ENCODE measurements around the gene P4HB. TPM values are rescaled to one million over a fixed set of nuclear protein-coding genes. Genes with fewer than 3 reads are reported as not detected.
A peak's percentile ranks its signal among the peaks of the same experiment; 100 is the strongest.

Gene P4HB
- total RNA-seq, 2 experiments from 2014 or later: 319 to 347 TPM

GRCh38 chr17:81888105-81888987 is 28.0 kb upstream of the P4HB start:
- no peaks in the 10 kb centered on the region for H3K9me3 Mint-ChIP-seq
- H3K27me3 Mint-ChIP-seq: no peaks in the 10 kb centered on the region
- DNase-seq (no peak), ATAC-seq (ENCODE audit: low read depth) (no peak)
- peak overlapping the region; percentile 54 for H3K4me3 Mint-ChIP-seq
- H3K27ac Mint-ChIP-seq: peak overlapping the region; percentile 83
- H3K36me3 Mint-ChIP-seq: peaks cover 39% of the 10 kb centered on the region
- peaks cover 11% of the 10 kb centered on the region for H3K4me1 Mint-ChIP-seq
- POLR2A ChIA-PET: interaction anchor here (0.6 kb wide), 1 partner anchor 11 kb away, joined by 5 read pairs; no protein-coding TSS in a partner anchor

- peak overlapping the region; percentile 48 for H3K27ac Mint-ChIP-seq
- no peaks in the 10 kb centered on the region for H3K27me3 Mint-ChIP-seq
- POLR2A ChIA-PET: interaction anchor here (0.8 to 1.2 kb wide), 3 partner anchors 17 to 183 kb away, joined by 3 read pairs; partner anchors contain the start of gene MRPL12
- ATAC-seq (ENCODE audit: low read depth) (no peak), DNase-seq (no peak)
- no peak overlapping the region for H3K4me3 Mint-ChIP-seq
- peaks cover 41% of the 10 kb centered on the region for H3K36me3 Mint-ChIP-seq
- no peaks in the 10 kb centered on the region for H3K9me3 Mint-ChIP-seq
- peaks cover 11% of the 10 kb centered on the region for H3K4me1 Mint-ChIP-seq
Observed at GRCh38 chr17:81885869-81886548, 25.7 kb upstream of the P4HB start.

- Mint-ChIP-seq H3K4me3 (no peak overlapping the region), H3K27me3 (no peaks in the 10 kb centered on the region), H3K4me1 (peaks cover 11% of the 10 kb centered on the region), H3K9me3 (no peaks in the 10 kb centered on the region), H3K27ac (no peak overlapping the region), H3K36me3 (peaks cover 36% of the 10 kb centered on the region)
- POLR2A ChIA-PET: interaction anchor here (0.6 to 1.1 kb wide), 2 partner anchors 13 to 182 kb away, joined by 3 to 8 read pairs; partner anchors contain the start of gene MRPL12
- ATAC-seq (ENCODE audit: low read depth) (no peak), DNase-seq (no peak)
Observed at GRCh38 chr17:81885454-81885853, 25.1 kb upstream of the P4HB start.

- H3K4me3 Mint-ChIP-seq: no peak overlapping the region
- H3K27ac Mint-ChIP-seq: no peak overlapping the region
- POLR2A ChIA-PET: interaction anchor here (0.6 to 1.0 kb wide), 3 partner anchors 12 to 32 kb away, joined by 3 to 8 read pairs (median 3); no protein-coding TSS in a partner anchor
- ATAC-seq (ENCODE audit: low read depth) (no peak), DNase-seq (no peak)
- no peaks in the 10 kb centered on the region for H3K9me3 Mint-ChIP-seq
- peaks cover 35% of the 10 kb centered on the region for H3K36me3 Mint-ChIP-seq
- peaks cover 11% of the 10 kb centered on the region for H3K4me1 Mint-ChIP-seq
- no peaks in the 10 kb centered on the region for H3K27me3 Mint-ChIP-seq
Observed at GRCh38 chr17:81884968-81885367, 24.6 kb upstream of the P4HB start.

- Mint-ChIP-seq H3K27ac (no peak overlapping the region), H3K4me3 (no peak overlapping the region), H3K9me3 (no peaks in the 10 kb centered on the region), H3K36me3 (peaks cover 40% of the 10 kb centered on the region), H3K4me1 (peaks cover 13% of the 10 kb centered on the region), H3K27me3 (no peaks in the 10 kb centered on the region)
- peak; percentile 23 for ATAC-seq (ENCODE audit: low read depth)
- no peak for DNase-seq
- POLR2A ChIA-PET: interaction anchor here (0.7 to 1.0 kb wide), 2 partner anchors 31 to 33 kb away, joined by 3 read pairs; no protein-coding TSS in a partner anchor
Observed at GRCh38 chr17:81884520-81884919, 24.2 kb upstream of the P4HB start.

GRCh38 chr17:81879121-81879520 is 18.8 kb upstream of the P4HB start:
- no peaks in the 10 kb centered on the region for H3K9me3 Mint-ChIP-seq
- POLR2A ChIA-PET: interaction anchor here (1.6 kb wide), 1 partner anchor 13 kb away, joined by 5 read pairs; no protein-coding TSS in a partner anchor
- no peak overlapping the region for H3K4me3 Mint-ChIP-seq
- DNase-seq (no peak), ATAC-seq (ENCODE audit: low read depth) (no peak)
- no peaks in the 10 kb centered on the region for H3K27me3 Mint-ChIP-seq
- H3K36me3 Mint-ChIP-seq: peaks cover 27% of the 10 kb centered on the region
- peaks cover 2% of the 10 kb centered on the region for H3K4me1 Mint-ChIP-seq
- no peak overlapping the region for H3K27ac Mint-ChIP-seq

GRCh38 chr17:81878294-81878693 is 18.0 kb upstream of the P4HB start:
- Mint-ChIP-seq H3K9me3 (no peaks in the 10 kb centered on the region), H3K4me3 (no peak overlapping the region), H3K4me1 (peaks cover 3% of the 10 kb centered on the region), H3K27me3 (no peaks in the 10 kb centered on the region), H3K36me3 (peaks cover 27% of the 10 kb centered on the region), H3K27ac (no peak overlapping the region)
- POLR2A ChIA-PET: no interaction called here
- ATAC-seq (ENCODE audit: low read depth) (no peak), DNase-seq (no peak)

- H3K9me3 Mint-ChIP-seq: no peaks in the 10 kb centered on the region
- H3K4me1 Mint-ChIP-seq: peaks cover 9% of the 10 kb centered on the region
- H3K27ac Mint-ChIP-seq: no peak overlapping the region
- DNase-seq (no peak), ATAC-seq (ENCODE audit: low read depth) (no peak)
- H3K27me3 Mint-ChIP-seq: no peaks in the 10 kb centered on the region
- no peak overlapping the region for H3K4me3 Mint-ChIP-seq
- peaks cover 27% of the 10 kb centered on the region for H3K36me3 Mint-ChIP-seq
- POLR2A ChIA-PET: interaction anchor here (0.6 to 0.8 kb wide), 3 partner anchors 10 to 49 kb away, joined by 5 to 6 read pairs (median 5); no protein-coding TSS in a partner anchor
Observed at GRCh38 chr17:81877569-81877968, 17.2 kb upstream of the P4HB start.

GRCh38 chr17:81871387-81872230 is 11.3 kb upstream of the P4HB start:
- DNase-seq: peak; percentile 99
- Mint-ChIP-seq H3K9me3 (no peaks in the 10 kb centered on the region), H3K4me3 (peak overlapping the region; percentile 88), H3K27ac (peak overlapping the region; percentile 97), H3K27me3 (no peaks in the 10 kb centered on the region), H3K36me3 (peaks cover 8% of the 10 kb centered on the region), H3K4me1 (peaks cover 20% of the 10 kb centered on the region)
- peak; percentile 17 for ATAC-seq (ENCODE audit: low read depth)
- POLR2A ChIA-PET: interaction anchor here (0.6 to 3.5 kb wide), 18 partner anchors 8 to 1607 kb away, joined by 3 to 29 read pairs (median 6); partner anchors contain the start of genes ALYREF, ANAPC11, MAFG and MCRIP1

- no peaks in the 10 kb centered on the region for H3K27me3 Mint-ChIP-seq
- H3K4me1 Mint-ChIP-seq: peaks cover 20% of the 10 kb centered on the region
- POLR2A ChIA-PET: interaction anchor here (1.0 to 3.5 kb wide), 12 partner anchors 9 to 360 kb away, joined by 3 to 29 read pairs (median 7); partner anchors contain the start of genes ALYREF, ANAPC11, ARL16 and HGS
- peak within 1 kb of the TSS; percentile 97 for H3K27ac Mint-ChIP-seq
- no peaks in the 10 kb centered on the region for H3K9me3 Mint-ChIP-seq
- ATAC-seq (ENCODE audit: low read depth): peak; percentile 55
- DNase-seq: no peak
- H3K36me3 Mint-ChIP-seq: peaks cover 8% of the 10 kb centered on the region
- peak within 1 kb of the TSS; percentile 90 for H3K4me3 Mint-ChIP-seq
Observed at GRCh38 chr17:81870981-81871386, 10.6 kb upstream of the P4HB start, which contains the start of gene ARHGDIA. ARHGDIA (minus strand) TSS chr17:81871337; CDS start chr17:81869930, 1,407 bp downstream.

GRCh38 chr17:81870131-81870980 is 10.0 kb upstream of the P4HB start:
- peaks cover 20% of the 10 kb centered on the region for H3K4me1 Mint-ChIP-seq
- peaks cover 11% of the 10 kb centered on the region for H3K36me3 Mint-ChIP-seq
- H3K27ac Mint-ChIP-seq: peak overlapping the region; percentile 91
- H3K9me3 Mint-ChIP-seq: no peaks in the 10 kb centered on the region
- H3K27me3 Mint-ChIP-seq: no peaks in the 10 kb centered on the region
- peak; percentile 76 for DNase-seq
- peak overlapping the region; percentile 90 for H3K4me3 Mint-ChIP-seq
- peak; percentile 46 for ATAC-seq (ENCODE audit: low read depth)
- POLR2A ChIA-PET: interaction anchor here (0.6 to 3.5 kb wide), 13 partner anchors 9 to 359 kb away, joined by 3 to 29 read pairs (median 5); partner anchors contain the start of genes ALYREF, ANAPC11, ARL16 and HGS

Data from activated naive CD8-positive, alpha-beta T cell treated with anti-CD3 and anti-CD28 coated beads, Interleukin-2, amount 10 ng/mL, durations not matched to agents 7 days and 5 days (primary cell).